ENCODE measurements around the gene AMOTL2.

Gene AMOTL2

GRCh38 chr3:134357261-134357913, 16.9 kb downstream of the AMOTL2 start:
- Histone ChIP-seq H3K27ac (ENCODE audit: low read length) (no peak overlapping the region), H3K4me1 (ENCODE audit: low read length) (no peaks in the 10 kb centered on the region), H3K27me3 (ENCODE audit: low read depth, low read length) (no peaks in the 10 kb centered on the region), H4K20me1 (ENCODE audit: insufficient read depth, low read length) (no peaks in the 10 kb centered on the region), H3K79me2 (ENCODE audit: low read length) (no peaks in the 10 kb centered on the region), H3K9ac (ENCODE audit: low read length) (no peak overlapping the region), H2AFZ (ENCODE audit: low read depth, low read length) (no peak overlapping the region), H3K9me3 (ENCODE audit: insufficient read depth, low read length) (no peaks in the 10 kb centered on the region), H3K4me2 (ENCODE audit: low read length) (no peak overlapping the region), H3K36me3 (replicated peaks; ENCODE audit: low read depth, low read length) (no peaks in the 10 kb centered on the region), H3K4me3 (ENCODE audit: low read length) (no peak overlapping the region)
- TF ChIP-seq EZH2phosphoT487 (IDR thresholded peaks at IDR 0.05; ENCODE audit: low read depth): no peak
- TF ChIP-seq, protein P1, sequence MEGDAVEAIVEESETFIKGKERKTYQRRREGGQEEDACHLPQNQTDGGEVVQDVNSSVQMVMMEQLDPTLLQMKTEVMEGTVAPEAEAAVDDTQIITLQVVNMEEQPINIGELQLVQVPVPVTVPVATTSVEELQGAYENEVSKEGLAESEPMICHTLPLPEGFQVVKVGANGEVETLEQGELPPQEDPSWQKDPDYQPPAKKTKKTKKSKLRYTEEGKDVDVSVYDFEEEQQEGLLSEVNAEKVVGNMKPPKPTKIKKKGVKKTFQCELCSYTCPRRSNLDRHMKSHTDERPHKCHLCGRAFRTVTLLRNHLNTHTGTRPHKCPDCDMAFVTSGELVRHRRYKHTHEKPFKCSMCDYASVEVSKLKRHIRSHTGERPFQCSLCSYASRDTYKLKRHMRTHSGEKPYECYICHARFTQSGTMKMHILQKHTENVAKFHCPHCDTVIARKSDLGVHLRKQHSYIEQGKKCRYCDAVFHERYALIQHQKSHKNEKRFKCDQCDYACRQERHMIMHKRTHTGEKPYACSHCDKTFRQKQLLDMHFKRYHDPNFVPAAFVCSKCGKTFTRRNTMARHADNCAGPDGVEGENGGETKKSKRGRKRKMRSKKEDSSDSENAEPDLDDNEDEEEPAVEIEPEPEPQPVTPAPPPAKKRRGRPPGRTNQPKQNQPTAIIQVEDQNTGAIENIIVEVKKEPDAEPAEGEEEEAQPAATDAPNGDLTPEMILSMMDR (IDR thresholded peaks at IDR 0.05; ENCODE audit: low read depth, low read length): no peak

DNA sequence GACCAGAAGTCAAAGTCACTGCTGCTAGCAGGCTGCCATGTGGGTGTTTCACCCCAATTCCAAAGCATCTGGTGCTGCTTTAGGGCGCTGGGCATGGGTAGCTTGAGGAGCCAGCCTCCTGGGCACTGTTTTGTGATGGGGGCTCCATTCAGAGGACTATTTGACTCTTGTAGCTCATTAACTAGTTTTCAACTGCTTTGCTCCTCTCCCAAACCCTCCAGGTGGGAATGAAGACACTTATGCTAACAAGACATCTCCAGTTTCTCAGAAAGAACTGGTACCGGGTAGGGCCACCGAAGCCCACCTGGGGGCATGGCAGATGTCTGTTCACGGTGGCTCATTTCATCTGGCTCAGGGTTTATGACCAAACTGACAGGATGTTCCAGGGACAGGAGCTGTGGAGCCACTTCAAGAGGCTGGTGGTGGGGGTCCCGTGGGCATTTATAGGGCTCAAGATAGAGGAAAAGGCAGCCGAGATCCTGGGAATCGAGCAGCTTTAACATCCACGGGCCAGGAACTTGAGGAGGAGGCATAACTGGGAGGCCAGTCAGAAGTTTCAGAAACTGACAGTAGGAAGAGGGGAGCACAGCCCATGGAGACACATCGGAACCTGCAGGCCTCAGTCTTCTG, 17.7 kb downstream of the AMOTL2 start:
- Histone ChIP-seq H3K27me3 (ENCODE audit: low read depth, low read length) (no peaks in the 10 kb centered on the region), H3K4me3 (ENCODE audit: low read length) (no peak overlapping the region), H3K9me3 (ENCODE audit: insufficient read depth, low read length) (no peaks in the 10 kb centered on the region), H3K36me3 (replicated peaks; ENCODE audit: low read depth, low read length) (no peaks in the 10 kb centered on the region), H3K4me2 (ENCODE audit: low read length) (no peak overlapping the region), H3K4me1 (ENCODE audit: low read length) (no peaks in the 10 kb centered on the region), H3K79me2 (ENCODE audit: low read length) (no peaks in the 10 kb centered on the region), H3K27ac (ENCODE audit: low read length) (no peak overlapping the region), H2AFZ (ENCODE audit: low read depth, low read length) (no peak overlapping the region), H4K20me1 (ENCODE audit: insufficient read depth, low read length) (no peaks in the 10 kb centered on the region), H3K9ac (ENCODE audit: low read length) (no peak overlapping the region)
- TF ChIP-seq EZH2phosphoT487 (IDR thresholded peaks at IDR 0.05; ENCODE audit: low read depth): no peak
- TF ChIP-seq, protein P1 (IDR thresholded peaks at IDR 0.05; ENCODE audit: low read depth, low read length): no peak

- no peaks in the 10 kb centered on the region for H3K79me2 ChIP-seq (ENCODE audit: low read length)
These were observed 18.8 kb downstream of the AMOTL2 start for GRCh38 chr3:134355416-134355815.

GRCh38 chr3:134354612-134355251, 19.5 kb downstream of the AMOTL2 start:
- Histone ChIP-seq H3K36me3 (replicated peaks; ENCODE audit: low read depth, low read length) (no peaks in the 10 kb centered on the region), H3K4me2 (ENCODE audit: low read length) (no peak overlapping the region), H3K9me3 (ENCODE audit: insufficient read depth, low read length) (no peaks in the 10 kb centered on the region), H3K27me3 (ENCODE audit: low read depth, low read length) (no peaks in the 10 kb centered on the region), H3K4me3 (ENCODE audit: low read length) (no peak overlapping the region), H4K20me1 (ENCODE audit: insufficient read depth, low read length) (no peaks in the 10 kb centered on the region), H2AFZ (ENCODE audit: low read depth, low read length) (no peak overlapping the region), H3K79me2 (ENCODE audit: low read length) (no peaks in the 10 kb centered on the region), H3K9ac (ENCODE audit: low read length) (no peak overlapping the region), H3K27ac (ENCODE audit: low read length) (no peak overlapping the region), H3K4me1 (ENCODE audit: low read length) (no peaks in the 10 kb centered on the region)
- TF ChIP-seq, protein P1 (IDR thresholded peaks at IDR 0.05; ENCODE audit: low read depth, low read length): no peak
- no peak for TF ChIP-seq EZH2phosphoT487 (IDR thresholded peaks at IDR 0.05; ENCODE audit: low read depth)

More at GRCh38 chr3:134355416-134355815, 18.8 kb downstream of the AMOTL2 start:
- Histone ChIP-seq H3K4me2 (ENCODE audit: low read length) (no peak overlapping the region), H3K4me3 (ENCODE audit: low read length) (no peak overlapping the region), H3K36me3 (replicated peaks; ENCODE audit: low read depth, low read length) (no peaks in the 10 kb centered on the region), H4K20me1 (ENCODE audit: insufficient read depth, low read length) (no peaks in the 10 kb centered on the region), H2AFZ (ENCODE audit: low read depth, low read length) (no peak overlapping the region), H3K9me3 (ENCODE audit: insufficient read depth, low read length) (no peaks in the 10 kb centered on the region), H3K27me3 (ENCODE audit: low read depth, low read length) (no peaks in the 10 kb centered on the region), H3K4me1 (ENCODE audit: low read length) (no peaks in the 10 kb centered on the region), H3K27ac (ENCODE audit: low read length) (no peak overlapping the region), H3K9ac (ENCODE audit: low read length) (no peak overlapping the region)
- TF ChIP-seq, protein P1 (IDR thresholded peaks at IDR 0.05; ENCODE audit: low read depth, low read length): no peak
- TF ChIP-seq EZH2phosphoT487 (IDR thresholded peaks at IDR 0.05; ENCODE audit: low read depth): no peak

All from OCI-LY3 (cell line).